HG03439 (cell line): ENCODE measurements around the gene MOB2.

Source experiments
- ATAC-seq: cut with Tn5 transposase; IDR thresholded peaks from one replicate; pipeline ENCODE4 v1.9.1; 2021; ENCODE audit warnings: mild to moderate bottlenecking, moderate library complexity; ENCODE audit not compliant: unreplicated experiment

MOB2 gene

GRCh38 chr11:1473786-1474185, 12.8 kb downstream of the MOB2 start:
- no peak for ATAC-seq

GRCh38 chr11:1473011-1473628, 13.5 kb downstream of the MOB2 start:
- no peak for ATAC-seq

- ATAC-seq = no peak
Measured at GRCh38 chr11:1472180-1473005, 14.2 kb downstream of the MOB2 start.

- ATAC-seq = no peak
Measured at GRCh38 chr11:1471736-1472135, 14.8 kb downstream of the MOB2 start.

GRCh38 chr11:1470681-1471611, 15.6 kb downstream of the MOB2 start:
- no peak for ATAC-seq

GRCh38 chr11:1469911-1470680, 16.5 kb downstream of the MOB2 start:
- no peak for ATAC-seq

- ATAC-seq = no peak
Measured at GRCh38 chr11:1469287-1469910, 17.2 kb downstream of the MOB2 start.

GRCh38 chr11:1468473-1469066, 18.0 kb downstream of the MOB2 start:
- ATAC-seq = no peak

GRCh38 chr11:1468002-1468401, 18.6 kb downstream of the MOB2 start:
- no peak for ATAC-seq

GRCh38 chr11:1467270-1467669, 19.3 kb downstream of the MOB2 start:
- ATAC-seq = no peak

GRCh38 chr11:1466784-1467183, 19.8 kb downstream of the MOB2 start:
- no peak for ATAC-seq

- no peak for ATAC-seq
Measured at GRCh38 chr11:1463056-1463455, 23.5 kb downstream of the MOB2 start.

- ATAC-seq = no peak
Measured at GRCh38 chr11:1462698-1462975, 23.9 kb downstream of the MOB2 start.

GRCh38 chr11:1461826-1462697, 24.5 kb downstream of the MOB2 start:
- ATAC-seq = no peak

- no peak for ATAC-seq
Measured at GRCh38 chr11:1460986-1461825, 25.4 kb downstream of the MOB2 start.

- no peak for ATAC-seq
Measured at GRCh38 chr11:1460396-1460985, 26.1 kb downstream of the MOB2 start.

GRCh38 chr11:1459764-1460395, 26.7 kb downstream of the MOB2 start:
- no peak for ATAC-seq
